Measurements from ENCODE around the gene JAG2. TPM values are rescaled to one million over a fixed set of nuclear protein-coding genes. Genes with fewer than 3 reads are reported as not detected.
A peak's percentile ranks its signal among the peaks of the same experiment; 100 is the strongest.

Gene JAG2
- total RNA-seq, 1 donor from 2014 or later = 32.5 TPM

DNA sequence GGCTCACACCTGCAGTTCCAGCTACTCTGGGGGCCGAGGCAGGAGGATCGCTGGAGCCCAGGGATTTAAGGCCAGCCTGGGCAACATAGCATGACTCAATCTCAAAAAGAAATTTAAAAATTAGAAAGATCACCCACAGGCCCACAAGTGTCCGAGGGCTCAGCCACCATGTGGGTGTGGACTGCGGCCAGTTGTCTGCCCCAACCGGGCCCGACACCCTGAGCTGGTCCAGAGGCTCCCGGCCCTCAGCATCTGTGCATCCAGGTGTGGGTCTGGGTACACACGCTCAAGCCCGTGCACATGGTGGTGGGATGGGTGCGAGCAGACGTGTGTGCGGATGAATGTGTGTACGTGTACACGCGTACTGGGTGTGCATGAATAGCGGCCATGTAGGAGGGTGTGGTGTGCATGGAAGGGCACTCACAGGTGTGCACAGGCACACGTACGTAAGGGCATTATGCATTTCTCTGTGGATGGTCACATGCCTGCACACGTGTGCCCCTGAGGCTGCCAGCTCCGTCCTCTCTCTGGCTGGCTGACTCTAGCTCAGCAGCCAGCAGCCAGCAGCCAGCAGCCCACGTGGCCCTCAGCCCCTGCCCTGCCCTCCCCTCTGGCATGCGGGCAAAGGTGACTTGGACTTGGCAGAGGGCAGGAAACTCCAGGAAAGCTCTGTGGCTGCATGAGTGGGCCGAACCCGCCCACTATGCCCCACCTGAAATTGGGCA, 35.8 kb upstream of the JAG2 start:
- DNase-seq (ENCODE audit: low read depth) = no peak

DNA sequence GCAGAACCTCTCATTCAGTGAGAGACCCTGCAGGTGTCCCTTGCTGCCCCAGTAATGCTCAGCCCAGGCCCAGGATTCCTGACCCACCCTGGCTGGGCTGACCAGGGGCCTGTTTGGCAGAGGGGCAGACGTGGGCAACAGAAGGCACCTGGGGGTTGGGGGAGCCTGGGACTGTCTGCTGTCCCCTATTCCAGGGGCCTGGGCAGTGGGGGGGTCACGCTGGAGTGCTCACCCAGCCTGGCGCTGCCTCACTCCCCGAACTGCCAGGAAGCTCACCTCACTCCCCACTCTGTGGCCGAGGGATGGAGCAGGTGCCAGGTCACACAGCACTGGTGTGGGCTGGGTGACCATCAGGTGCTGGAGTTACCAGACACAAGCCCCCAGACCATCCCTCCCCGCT, 35.1 kb upstream of the JAG2 start:
- no peak for DNase-seq (ENCODE audit: low read depth)

DNA sequence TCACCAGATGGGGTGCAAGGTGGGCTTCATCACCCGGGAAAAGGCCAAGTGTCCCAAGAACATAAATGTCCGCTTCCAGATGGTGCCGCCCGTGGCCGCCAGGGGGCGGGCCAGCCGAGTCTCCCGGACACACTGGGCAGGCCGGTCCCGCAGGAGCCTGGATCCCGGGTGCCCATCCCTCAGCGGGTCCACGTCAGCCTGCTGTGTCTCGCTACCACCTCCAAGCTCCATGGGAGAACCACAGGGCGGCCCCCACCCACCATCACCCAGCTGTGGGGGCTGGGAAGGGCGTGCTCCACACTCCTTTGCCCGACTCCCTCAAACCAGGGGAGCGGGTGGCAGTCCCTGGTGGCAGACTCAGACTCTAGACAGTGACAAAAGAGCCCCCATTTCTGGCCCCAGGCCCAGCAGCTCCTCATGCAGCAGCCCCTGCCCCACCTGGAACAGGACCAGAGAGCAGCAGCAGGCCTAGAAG, 34.5 kb upstream of the JAG2 start:
- peak; percentile 71 for DNase-seq (ENCODE audit: low read depth)

DNA sequence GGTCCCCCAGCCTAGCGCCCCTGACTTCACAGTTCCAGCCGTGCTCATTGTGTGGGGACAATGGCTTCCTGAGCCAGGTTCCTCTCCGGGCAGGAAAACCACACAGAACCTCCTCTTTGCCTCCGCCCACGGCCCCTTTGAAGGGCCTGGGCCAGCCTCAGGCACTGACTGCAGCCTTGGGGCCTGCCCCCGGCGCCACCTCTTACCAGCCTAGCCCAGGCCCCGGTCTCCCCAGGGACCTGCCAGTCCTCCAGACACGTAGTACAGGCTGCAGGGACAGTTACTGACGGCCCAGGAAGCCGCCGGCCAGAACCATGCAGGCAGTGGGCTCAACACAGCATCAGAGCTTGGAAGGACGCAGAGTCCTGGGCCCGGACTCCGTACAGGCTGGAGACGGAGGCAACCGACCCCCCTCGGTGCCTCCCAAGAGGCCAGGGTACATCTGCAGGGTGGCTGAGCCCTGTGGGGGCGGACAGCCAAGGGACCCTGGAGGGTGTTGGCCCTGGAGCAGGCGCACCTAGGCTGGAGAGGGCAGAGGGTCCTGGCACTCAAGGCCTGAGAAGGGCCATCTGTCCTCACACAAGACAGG, 33.4 kb upstream of the JAG2 start:
- DNase-seq (ENCODE audit: low read depth) = no peak

DNA sequence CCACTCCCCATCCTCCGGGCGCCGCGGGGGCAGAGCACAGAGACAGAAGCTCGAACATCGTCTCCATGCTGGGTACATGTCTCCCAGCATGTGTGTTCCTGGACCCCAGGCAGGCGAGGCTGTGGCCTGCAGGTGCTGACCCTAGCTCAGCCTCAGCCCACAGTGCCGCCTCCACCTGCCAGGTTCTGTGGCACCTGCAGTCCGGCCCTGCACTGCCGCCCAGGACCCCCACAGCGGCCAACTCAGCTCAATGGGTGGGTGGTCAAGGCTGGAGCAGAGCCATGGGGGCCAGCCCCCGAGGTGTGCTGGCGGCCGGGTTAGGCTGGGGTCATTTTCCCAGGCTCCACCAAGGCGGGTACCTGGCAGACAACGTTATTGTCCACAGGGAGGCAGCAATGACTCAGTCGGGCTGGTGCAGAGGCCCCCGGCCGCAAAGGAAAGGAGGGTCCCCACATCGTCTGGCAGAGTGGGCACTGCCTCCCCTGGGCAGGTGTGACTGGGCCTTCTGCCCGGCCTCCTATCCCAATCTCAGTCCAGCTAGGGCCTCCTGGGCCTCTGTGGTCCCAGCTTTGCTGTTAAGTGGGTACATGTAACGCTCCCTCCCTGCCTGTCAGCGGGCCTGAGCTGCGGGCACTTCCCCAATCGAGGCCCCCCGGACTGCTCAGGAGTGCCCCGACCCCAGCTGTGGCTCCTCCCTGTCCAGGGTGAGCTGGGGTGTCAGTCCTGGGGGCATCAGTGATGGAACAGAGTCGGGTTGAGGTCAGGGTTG, 32.8 kb upstream of the JAG2 start:
- DNase-seq (ENCODE audit: low read depth) = no peak

DNA sequence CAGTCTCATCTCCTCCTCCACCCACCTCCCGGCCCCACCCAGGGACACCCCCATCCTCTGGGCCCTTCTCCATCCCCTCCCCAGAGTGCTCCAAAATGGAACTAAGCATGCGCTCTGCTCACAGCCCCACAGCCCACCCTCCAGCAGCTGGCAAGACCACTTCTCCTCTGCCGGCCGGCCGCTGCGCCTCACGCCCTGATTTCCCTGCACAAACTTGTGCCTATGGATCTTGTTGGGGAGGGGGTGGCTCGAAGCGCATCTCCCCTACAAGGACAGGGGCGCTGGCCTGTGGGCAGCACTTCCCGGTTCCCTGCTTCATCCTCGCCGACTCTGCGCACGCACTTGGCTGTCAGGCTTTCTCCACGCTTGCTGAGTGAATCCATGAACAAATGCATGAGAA, 32.1 kb upstream of the JAG2 start:
- no peak for DNase-seq (ENCODE audit: low read depth)

DNA sequence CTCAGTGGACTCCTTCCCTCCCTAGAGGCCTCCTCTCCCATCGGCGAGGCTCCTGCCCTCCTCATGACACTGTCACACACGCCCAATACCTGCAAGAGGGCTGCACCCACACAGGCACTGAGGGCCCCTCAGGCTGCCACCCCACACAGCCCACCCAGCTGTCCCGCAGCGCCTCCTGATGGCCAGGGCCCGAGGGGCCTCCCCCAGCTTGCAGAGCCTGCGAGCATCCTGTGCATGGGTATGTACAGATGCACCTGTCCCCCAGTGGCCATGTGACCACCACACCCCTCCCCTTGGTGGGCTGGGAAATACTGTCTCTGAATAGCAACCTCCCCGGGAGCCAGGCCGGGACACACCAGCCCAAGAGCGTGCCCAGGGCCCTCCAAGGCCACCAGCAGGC, 31.5 kb upstream of the JAG2 start:
- peak; percentile 40 for DNase-seq (ENCODE audit: low read depth)

DNA sequence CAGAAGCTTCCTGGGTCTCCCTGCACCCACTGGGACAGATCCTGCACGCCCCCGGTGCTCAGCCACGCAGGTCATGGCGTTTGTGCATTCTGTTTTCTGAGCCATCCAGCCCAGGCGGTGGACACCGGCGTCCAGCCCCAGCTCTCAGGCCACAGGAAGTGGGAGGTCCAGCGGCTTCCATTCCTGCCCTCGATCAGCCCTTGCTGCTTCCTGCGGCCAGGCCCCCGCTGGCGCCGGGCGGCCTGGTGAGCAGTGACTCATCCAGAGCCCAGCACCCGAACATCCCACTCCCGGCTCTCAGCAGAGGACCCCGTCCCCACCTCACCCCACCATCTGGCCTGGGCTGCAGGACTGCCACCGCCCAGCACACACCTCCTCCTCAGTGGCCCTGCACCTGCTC, 30.5 kb upstream of the JAG2 start:
- no peak for DNase-seq (ENCODE audit: low read depth)

DNA sequence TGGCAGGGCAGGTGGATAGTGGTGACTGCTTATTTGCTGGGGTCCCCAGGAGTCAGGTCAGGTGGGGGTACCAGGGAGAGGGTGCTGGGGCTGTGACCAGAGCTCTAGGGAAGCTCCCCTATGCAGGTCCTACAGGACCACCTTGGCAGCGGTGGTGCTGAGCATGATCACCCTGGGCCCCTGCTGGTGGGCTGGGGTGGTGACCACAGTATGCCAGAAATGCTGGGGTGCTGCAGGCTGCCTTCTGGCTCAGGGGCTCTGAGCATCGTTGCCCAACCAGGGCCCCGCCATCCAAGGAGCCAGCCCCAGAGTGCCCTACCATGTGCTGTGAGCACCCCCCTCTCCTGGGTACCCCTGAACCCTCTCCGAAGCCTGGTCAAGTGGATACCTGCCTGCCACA, 30.0 kb upstream of the JAG2 start:
- DNase-seq (ENCODE audit: low read depth) = no peak

DNA sequence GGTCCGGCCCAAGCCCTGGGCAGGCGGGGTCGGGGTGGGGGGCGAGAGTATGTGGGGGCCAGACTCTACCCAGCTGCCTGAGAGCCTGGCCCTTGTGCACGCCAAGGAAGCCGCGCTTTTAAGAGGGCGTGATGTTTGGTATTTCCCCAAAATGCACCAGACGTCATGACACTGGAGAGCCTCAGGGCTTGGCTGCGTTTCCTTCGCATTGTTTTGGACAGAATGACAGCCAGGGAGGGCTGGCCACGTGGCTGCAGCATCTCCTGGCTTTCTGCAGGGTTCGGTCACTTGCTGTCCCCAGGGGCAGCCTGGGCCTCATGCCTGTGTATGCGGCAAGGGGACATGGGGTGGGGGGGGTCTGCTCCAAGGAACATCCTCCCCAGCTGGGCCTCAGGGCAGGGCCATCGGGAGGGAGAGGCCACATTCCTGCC, 28.6 kb upstream of the JAG2 start:
- DNase-seq (ENCODE audit: low read depth) = peak; percentile 59

DNA sequence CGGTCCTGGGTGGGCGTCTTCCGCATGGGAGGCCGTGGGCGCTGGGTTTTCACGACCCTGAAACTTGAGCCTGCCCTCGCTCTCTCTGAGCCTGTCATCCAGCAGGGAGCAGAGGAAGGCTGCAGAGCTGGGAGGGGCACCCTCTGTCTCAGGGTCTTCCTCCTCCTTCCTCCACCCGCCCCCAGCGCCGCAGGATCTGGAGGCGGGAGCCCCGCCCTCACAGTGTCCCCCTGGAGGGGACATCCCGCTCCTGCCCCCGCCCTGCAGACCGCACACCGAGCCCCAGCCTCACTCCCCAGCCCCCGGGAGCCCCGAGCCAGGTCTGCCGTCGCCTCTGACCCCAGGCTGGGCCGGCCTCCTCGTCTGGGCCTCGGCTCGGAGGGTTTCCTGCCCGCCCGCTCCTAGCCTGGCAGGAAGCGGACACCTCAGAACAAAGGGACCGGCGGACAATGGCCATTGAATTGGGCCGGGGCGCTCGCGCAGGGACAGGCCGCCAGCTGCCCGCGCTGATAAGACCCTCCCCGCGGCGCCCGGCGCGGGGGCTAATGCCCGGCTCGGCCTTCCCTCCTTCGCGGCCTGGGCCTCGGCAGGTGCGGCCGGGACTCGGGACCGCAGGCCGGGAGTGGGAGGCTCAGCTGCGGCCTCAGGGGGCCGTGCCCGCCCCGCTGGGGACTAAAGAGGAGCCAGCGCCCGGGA, 27.8 kb upstream of the JAG2 start:
- DNase-seq (ENCODE audit: low read depth) = peak; percentile 64

DNA sequence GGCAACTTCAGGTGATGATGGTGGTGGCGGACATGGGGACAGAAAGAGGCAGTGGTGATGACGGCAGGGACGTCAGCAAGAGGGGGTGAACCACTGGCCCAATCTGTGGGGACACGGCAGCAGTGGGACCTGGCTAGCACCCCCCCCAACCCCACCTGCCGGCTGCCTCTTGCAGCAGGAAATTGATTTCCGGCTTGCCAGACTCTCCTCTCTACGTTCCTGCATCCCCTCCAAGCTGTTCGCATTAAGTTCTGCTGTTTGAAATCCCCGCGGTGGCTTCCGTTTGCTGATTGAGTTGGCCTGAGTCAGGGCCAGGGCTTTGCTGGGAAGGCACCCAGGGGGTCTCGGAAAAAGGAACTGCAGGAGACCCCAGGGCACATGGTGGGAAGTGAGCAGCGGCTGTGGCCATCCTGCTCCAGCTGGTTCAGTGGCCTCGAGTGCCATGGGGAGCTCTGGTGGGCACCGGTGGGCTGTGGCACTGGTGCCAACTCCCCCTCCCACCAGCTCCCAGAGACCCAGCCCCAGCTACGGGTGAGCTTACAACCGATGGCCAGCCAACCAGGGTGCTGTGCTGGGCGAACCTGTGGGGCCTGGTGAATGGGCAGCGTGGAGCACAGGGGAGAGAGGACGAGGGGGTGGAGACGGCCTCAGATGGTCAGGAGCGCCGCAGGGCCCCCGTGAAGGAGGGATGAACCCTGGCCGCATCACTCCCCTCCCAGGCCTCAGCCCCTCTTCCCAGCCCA, 27.1 kb upstream of the JAG2 start:
- no peak for DNase-seq (ENCODE audit: low read depth)

DNA sequence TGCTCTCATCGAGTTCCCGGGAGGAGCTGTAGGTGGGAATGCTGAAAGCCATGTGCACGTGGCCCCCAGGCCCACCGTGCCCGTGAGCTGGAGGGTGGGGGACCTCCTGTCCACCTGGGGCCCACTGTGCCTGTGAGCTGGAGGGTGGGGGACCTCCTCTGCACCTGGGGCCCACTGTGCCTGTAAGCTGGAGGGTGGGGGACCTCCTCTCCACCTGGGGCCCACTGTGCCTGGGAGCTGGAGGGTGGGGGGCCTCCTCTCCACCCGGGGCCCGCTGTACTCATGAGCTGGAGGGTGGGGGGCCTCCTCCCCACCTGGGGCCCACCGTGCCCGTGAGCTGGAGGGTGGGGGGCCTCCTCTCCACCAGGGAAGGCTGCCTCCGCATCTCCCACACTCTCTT, 26.5 kb upstream of the JAG2 start:
- DNase-seq (ENCODE audit: low read depth) = no peak

DNA sequence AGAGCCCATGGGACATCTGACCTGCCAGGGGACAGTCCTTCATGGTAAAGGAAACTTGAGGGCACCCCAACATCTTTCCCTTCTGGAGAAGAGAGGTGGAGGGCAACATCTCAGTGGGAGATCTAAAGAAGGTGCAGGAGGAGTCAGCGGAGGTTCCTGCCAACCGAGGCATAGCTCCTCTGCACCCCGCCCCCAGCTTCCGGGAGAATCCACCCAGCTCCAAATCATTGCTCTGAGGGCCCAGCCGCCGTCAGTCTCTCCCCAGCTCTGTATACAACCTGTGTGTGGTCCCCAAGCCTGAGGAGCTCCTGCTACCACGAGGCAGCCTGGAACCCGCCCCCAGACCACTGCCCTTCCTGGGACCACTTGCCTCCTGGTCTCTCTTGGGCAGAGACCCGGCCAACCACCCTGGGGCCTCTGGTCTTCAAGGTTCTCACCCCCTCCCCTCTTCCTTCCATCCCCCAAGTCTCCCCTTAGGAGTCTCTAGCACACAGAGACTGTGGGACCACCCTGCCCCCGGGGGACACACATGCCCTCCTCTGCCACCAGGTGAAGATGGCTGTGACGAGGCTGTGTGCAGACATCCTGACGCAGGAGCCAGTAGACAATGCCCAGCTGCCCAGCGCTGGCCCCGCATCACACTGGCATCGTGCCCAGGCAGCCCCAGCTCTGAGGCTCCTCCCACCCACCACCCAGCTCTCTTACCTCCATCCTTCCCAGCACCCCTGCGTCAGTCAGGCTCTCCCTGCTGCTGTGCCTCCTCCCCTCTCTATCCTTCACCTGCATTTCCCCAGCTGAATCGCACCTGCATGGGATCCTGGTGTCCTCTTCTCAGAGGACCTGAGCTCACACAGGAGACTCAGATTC, 25.6 kb upstream of the JAG2 start:
- peak; percentile 32 for DNase-seq (ENCODE audit: low read depth)

DNA sequence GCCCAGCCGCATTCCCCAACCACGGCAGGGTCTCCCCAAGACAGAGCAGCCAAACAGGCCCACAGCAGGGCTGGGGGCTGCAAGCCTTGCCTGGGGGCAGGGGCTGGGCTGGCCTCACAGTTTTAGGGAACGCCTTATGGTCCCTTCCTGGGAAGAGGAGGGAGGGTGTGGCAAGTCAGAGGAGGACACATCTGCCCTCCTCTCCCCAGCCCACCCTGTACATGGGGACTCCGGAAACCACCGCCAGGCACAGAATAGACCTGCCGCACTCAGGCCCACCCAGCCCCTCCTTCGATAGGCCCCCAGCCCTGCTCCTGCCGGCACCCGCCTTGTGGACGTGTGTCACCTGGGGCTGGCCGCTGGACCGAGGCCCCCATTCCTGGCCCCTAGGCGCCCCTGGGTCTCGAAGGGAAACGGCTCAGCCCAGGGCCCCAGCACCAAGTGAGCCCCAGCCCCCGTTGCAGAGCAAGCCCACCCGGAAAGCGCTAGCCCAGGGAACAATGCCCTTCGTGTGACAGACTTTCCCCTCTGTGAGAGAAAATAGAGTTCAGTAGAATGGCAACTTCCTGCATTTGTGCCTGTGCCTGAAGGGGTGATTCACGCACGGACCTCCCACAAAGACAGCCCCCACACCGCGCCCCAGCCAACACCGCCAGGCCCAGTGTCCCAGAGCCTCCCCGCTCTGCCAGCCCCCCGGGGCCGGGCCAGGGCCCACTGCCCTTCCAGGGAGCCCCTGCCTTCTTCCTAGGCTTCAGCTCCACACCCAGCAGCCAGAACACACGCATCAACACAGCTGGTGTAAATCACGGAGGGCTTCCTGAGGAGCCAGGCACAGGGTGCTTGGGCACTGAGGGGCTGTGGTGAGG, 24.5 kb upstream of the JAG2 start:
- no peak for DNase-seq (ENCODE audit: low read depth)

DNA sequence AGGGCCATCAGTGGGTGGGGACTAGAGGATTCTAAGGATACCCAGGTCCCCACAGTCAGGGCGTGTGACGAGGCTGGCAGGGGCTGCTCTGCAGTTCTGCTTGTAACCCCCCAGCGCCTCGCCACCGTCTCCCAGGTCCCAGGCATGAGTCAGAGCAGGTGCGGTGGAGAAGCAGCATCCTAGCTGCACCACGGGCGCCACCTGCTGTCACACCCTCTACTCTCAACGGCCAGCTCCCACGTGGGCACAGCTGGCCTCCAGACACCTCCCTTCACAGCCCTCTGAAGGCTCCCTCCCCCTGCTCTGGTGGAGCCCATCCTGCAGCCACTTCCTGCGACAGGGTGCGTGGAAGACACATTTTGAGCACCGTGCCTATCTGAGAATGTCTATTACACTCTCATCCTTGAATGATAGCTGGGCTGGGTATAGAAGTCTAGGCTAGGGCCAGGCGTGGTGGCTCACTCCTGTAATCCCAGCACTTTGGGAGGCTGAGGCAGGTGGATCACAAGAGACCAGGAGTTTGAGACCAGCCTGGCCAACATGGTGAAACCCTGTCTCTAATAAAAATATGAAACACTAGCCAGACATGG, 19.5 kb upstream of the JAG2 start:
- no peak for DNase-seq (ENCODE audit: low read depth)

DNA sequence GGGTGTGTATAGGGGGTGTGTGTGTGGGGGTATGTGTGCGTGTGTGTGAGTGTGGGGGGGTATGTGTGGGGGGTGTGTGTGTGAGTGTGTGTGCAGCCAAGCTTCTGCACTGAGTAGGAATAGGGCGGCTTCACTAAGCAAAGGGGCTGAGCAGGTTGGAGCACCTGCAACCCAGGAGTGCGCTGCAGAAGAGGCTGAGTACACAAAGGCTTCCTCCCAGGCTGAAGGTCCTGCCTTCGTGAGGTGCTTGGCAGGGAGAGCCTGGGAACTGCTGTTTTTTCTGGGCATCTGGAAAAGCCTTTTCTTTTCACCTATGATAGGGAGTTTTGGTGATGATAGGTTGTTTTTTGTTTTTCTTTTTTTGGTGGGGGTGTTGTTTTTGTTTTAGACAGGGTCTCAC, 18.5 kb upstream of the JAG2 start:
- DNase-seq (ENCODE audit: low read depth) = no peak

DNA sequence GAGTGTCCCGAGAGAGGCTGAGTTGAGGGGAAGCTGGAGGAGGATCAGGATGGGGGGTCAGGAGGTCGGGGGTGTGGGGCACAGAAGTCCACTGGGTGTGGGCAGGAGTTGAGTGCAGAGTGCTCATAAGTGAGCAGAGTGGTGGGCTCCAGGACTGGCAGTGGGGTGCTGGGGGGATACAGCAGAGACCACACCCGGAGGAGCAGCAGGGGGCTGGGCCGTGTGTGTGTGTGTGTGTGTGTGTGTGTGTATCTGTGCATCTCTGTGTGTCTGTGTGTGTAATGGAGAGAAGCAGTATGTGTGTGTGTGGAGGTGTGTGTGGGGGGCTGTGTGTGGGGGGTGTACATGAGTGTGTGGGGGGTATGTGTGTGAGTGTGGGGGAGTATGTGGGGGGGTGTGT, 17.4 kb upstream of the JAG2 start:
- DNase-seq (ENCODE audit: low read depth) = no peak

DNA sequence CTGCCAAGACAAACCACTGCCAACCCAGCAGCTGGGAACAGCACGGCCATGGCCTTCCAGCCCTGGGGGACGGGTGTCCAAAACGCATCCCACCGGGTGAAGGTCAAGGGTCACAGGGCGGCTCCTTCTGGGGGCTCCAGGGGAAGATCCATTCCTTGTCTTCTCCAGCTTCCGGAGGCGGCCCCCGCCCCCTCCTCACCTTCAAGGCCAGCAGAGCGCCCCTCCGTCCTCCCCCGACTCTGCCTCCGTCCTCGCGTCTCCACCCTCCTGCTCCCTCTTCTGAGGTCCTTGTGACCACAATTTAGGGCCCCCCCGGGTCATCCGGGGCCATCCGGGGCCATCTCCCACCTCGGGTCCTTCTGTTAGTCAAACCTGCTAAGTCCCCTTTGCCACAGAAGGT, 16.4 kb upstream of the JAG2 start:
- no peak for DNase-seq (ENCODE audit: low read depth)
